GM12892 (cell line): ENCODE measurements around the gene TMTC2.
"Not testable (repeated sequence)": the region's sequence is repeated elsewhere in the genome, so short reads cannot be mapped to it uniquely, and the experiment has no call there.

Source experiments
- DNase-seq: peaks from one replicate; pipeline ENCODE4 v3.0.0; 2011; ENCODE audit not compliant: insufficient read length
- FAIRE-seq: peaks from 2 replicates; lab custom pipeline; 2011; peaks lifted over from hg19 to GRCh38; lab: Jason Lieb, UNC
- POLR2A ChIP-seq: IDR thresholded peaks from 2 replicates; pipeline ENCODE4 v1.6.1; 2011; ENCODE audit warnings: low read depth, low read length, control low read depth
- POLR2AphosphoS5 ChIP-seq: IDR thresholded peaks from 2 replicates; pipeline ENCODE4 v1.6.1; 2011; ENCODE audit warnings: low read depth, low read length, control low read depth
- TAF1 ChIP-seq: IDR thresholded peaks from 2 replicates; pipeline ENCODE4 v1.6.1; 2011; ENCODE audit warnings: low read depth, mild to moderate bottlenecking, control low read depth, low read length, borderline replicate concordance

Gene TMTC2

GRCh38 chr12:82839796-82840195, 153.1 kb downstream of the TMTC2 start:
- DNase-seq (no peak), FAIRE-seq (no peak)
- TF ChIP-seq POLR2AphosphoS5 (no peak), TAF1 (no peak), POLR2A (no peak)

GRCh38 chr12:82841487-82841904, 154.8 kb downstream of the TMTC2 start:
- FAIRE-seq = no peak
- no peak for TF ChIP-seq POLR2AphosphoS5
- no peak for TF ChIP-seq POLR2A
- no peak for TF ChIP-seq TAF1
- DNase-seq = no peak

GRCh38 chr12:82842480-82842879, 155.8 kb downstream of the TMTC2 start:
- FAIRE-seq = no peak
- DNase-seq = no peak
- TF ChIP-seq TAF1 = no peak
- TF ChIP-seq POLR2A = no peak
- TF ChIP-seq POLR2AphosphoS5 = no peak

GRCh38 chr12:82845076-82845475, 158.4 kb downstream of the TMTC2 start:
- FAIRE-seq, DNase-seq: not testable (repeated sequence)

DNA sequence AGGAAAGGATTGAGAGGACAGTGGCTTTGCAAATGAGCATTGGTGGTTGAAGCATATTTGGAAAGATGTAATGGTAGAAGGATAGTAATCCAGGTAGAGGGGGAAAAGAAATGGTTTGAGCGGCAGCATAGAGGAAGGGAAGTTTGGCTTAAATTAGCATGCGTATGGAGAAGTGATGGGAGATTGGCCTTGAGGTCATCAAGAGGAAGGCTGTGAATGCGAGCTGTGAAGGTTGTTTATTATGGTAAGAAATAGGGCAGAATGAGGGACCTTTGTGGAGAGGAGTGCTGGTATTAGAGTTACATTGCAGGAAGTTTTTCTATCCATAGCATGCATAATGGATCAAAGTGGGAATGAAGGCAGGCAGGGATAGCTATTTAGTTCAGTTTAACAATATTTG, 162.1 kb downstream of the TMTC2 start:
- no peak for DNase-seq

GRCh38 chr12:82852529-82852928, 165.8 kb downstream of the TMTC2 start:
- DNase-seq (no peak), FAIRE-seq (no peak)
- no peak for TF ChIP-seq POLR2A

More for the DNA sequence above, 162.1 kb downstream of the TMTC2 start:
- no peak for FAIRE-seq
- TF ChIP-seq POLR2AphosphoS5 (no peak), POLR2A (no peak), TAF1 (no peak)

DNA sequence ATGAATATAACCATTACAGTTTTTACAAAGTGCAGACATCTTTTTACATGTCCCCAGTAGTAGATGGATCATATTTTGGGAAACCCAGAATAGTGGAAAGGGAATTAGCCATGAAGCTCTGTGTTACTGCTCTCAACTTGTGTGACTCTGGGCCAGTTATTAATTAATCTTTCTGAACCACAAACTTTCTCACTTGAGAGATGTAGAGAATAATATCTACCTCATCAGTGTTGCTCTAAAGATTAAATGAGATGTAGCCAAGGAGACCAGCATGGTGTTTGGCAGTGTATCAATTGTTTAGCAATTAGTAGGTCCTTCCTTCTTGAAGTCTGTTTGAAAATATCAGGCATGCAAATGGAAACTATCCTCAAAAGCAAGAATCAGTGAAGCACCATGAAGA, 169.2 kb downstream of the TMTC2 start:
- TF ChIP-seq POLR2A (no peak), POLR2AphosphoS5 (no peak), TAF1 (no peak)
- FAIRE-seq (no peak), DNase-seq (no peak)

- no peak for FAIRE-seq
Observed at GRCh38 chr12:82857276-82857675, 170.6 kb downstream of the TMTC2 start.

DNA sequence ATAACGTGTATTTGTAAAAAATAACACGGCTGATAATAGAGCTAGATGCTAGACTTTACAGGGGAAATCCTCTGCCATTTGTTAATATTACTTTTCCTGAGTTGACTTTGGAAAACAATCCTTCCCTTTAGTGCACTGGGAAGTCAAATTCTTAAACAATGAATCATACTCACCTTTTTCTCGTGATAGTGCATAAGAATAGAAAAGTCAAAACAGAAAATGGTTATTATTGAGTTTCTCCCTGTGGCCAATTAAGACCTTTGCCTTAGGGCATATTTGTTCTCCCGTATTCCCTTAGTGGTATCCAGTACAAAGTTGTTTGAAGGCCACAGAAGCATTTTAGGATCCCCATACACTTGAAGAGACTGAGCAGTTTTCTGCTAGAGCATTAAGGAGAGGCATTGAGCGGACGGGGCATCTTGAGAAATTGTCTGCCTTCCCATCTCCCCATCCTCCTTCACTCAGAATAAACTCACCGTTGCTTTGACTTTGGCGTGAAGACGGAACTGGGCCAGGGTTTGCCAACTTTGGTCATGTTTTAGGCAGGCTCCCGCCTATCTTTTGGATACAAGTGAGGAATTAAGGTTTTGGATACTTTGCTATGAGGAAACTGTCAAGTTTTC, 171.3 kb downstream of the TMTC2 start:
- no peak for DNase-seq
- TF ChIP-seq POLR2A (no peak), POLR2AphosphoS5 (no peak), TAF1 (no peak)
- no peak for FAIRE-seq

More at GRCh38 chr12:82857276-82857675, 170.6 kb downstream of the TMTC2 start:
- TF ChIP-seq POLR2A = no peak
- TF ChIP-seq POLR2AphosphoS5 = no peak
- TF ChIP-seq TAF1 = no peak
- DNase-seq = no peak

DNA sequence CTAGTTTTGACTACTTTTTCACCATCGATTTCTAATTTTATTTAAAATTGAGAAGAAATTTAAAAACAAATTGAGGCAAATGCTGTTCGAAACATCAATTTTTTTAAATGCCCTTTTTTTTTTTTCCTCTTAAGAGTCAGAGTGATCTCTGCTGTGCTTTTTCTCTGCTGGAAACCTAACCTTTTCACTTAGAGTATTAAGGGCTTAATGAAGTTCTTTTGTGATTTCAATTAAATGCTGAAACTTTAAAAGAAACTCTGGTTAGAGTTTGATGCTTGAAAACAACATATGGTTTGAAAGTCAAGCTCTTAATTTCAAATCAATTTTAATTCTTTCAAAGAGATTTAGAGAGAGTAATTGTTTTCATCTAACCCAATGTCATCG, 171.8 kb downstream of the TMTC2 start:
- TF ChIP-seq POLR2AphosphoS5 (no peak), POLR2A (no peak), TAF1 (no peak)
- DNase-seq (no peak), FAIRE-seq (no peak)

- no peak for TF ChIP-seq POLR2A
- no peak for TF ChIP-seq POLR2AphosphoS5
- no peak for TF ChIP-seq TAF1
- DNase-seq = no peak
- FAIRE-seq = no peak
Observed at GRCh38 chr12:82862069-82862841, 175.5 kb downstream of the TMTC2 start.
